ENCODE data around the gene RAB29.

DNA sequence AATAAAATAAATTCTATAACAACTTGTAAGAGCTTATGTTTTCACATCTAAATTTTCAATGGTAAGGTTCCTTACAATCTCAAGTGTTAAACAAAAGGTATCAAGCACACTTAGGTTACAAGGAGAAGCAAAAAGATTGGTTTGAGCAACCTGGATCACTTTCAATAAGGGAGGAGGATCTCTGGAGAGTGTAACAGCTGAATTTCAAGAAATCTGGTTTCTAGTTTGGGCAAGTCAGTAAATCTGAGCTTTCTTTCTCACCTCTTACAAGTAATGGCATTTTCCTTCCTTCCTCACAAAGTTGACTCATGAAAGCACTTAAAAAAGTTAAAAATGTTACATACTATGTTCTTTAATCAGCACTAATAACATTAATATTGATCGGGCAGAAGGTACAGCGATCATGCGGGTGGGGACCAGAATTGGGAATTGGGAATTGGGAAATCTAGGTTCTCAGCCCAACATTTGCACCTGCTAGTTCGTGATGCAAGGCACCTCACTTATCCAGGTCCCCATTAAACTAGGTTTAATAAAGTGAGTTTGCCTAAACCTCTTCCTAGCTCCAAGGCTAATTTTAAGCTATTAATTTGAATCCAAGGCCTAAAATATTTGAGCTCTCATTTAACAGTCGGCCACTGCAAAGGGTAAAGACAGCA is 28.4 kb downstream of the RAB29 start:
- TF ChIP-seq CTCF (IDR thresholded peaks at IDR 0.05) (no peak), EZH2 (IDR thresholded peaks at IDR 0.05; ENCODE audit: borderline replicate concordance, insufficient read depth, low read depth, low read length, poor library complexity, severe bottlenecking) (no peak)

Data from B cell (primary cell).